Sigmoid colon (tissue), 7 donors: Measurements from ENCODE around the gene COLEC12. TPM values are rescaled to one million over a fixed set of nuclear protein-coding genes. Genes with fewer than 3 reads are reported as not detected.

Experiments
- DNase-seq: peaks from one replicate; pipeline ENCODE4 v3.0.0-alpha.2; 2019
- H3K27ac ChIP-seq, 4 donors: fragments of 200-600 bp; sonication (generic); one replicate each; pipeline ENCODE4 v1.5.1; 2016 to 2019; ENCODE audit warnings: mild to moderate bottlenecking in 1 of 4
- H3K27me3 ChIP-seq, 3 donors: fragments of 200-600 bp; sonication (generic); one replicate each; pipeline ENCODE4 v1.5.1; 2019; ENCODE audit warnings: mild to moderate bottlenecking in 1 of 3
- H3K36me3 ChIP-seq, 4 donors: fragments of 200-600 bp; sonication (generic); one replicate each; pipeline ENCODE4 v1.5.1; 2016 to 2019
- H3K4me1 ChIP-seq, 4 donors: fragments of 200-600 bp; sonication (generic); one replicate each; pipeline ENCODE4 v1.5.1; 2017 to 2019
- H3K4me3 ChIP-seq, 4 donors: fragments of 200-600 bp; sonication (generic); one replicate each; pipeline ENCODE4 v1.5.1; 2017 to 2019; ENCODE audit warnings: mild to moderate bottlenecking in 2 of 4, moderate library complexity in 1 of 4
- H3K9me3 ChIP-seq, 4 donors: fragments of 200-600 bp in 3 of 4; sonication (generic) in 3 of 4; one replicate each; pipeline versions ENCODE4 v1.5.1 to v1.6.1; 2013 to 2019
- CTCF ChIP-seq, 4 experiments: fragments of 450-650 bp in 3 of 4; fragments of 200-600 bp in 1 of 4; IDR thresholded peaks; one replicate each; pipeline ENCODE4 v1.5.1; 2016 to 2019; ENCODE audit warnings: antibody characterized with exemption in 4 of 4, mild to moderate bottlenecking in 3 of 4, moderate library complexity in 2 of 4
- EP300 ChIP-seq, 4 donors: sonication (generic); formaldehyde crosslinking; IDR thresholded peaks; one replicate each; pipeline ENCODE4 v1.6.1; 2017; ENCODE audit warnings: antibody characterized with exemption in 4 of 4
- POLR2A ChIP-seq, 2 donors: fragments of 450-650 bp; IDR thresholded peaks; one replicate each; pipeline ENCODE4 v1.6.1; 2016; ENCODE audit warnings: antibody characterized with exemption in 2 of 2, mild to moderate bottlenecking in 2 of 2, moderate library complexity in 2 of 2
- POLR2AphosphoS5 ChIP-seq, 4 donors: sonication (generic); formaldehyde crosslinking; IDR thresholded peaks; one replicate each; pipeline ENCODE4 v1.6.1; 2017; ENCODE audit warnings: antibody characterized with exemption in 4 of 4
- WGBS, 2 donors: extraction: QIAGEN DNeasy Blood & Tissue Kit; methylation state at CpG; one replicate each; pipeline ENCODE4 v1.1.7; 2013; 5-methylcytosine and 5-hydroxymethylcytosine counted together
- intact Hi-C: fragments of 100-400 bp; cut with DNase I; formaldehyde crosslinking; loops from one replicate; pipeline ENCODE4 v1.15.1; 2023
- polyA plus RNA-seq, 3 donors: library from polyadenylated mRNA; stranded (reverse); fragments of 200-250 nt; gene quantifications; one replicate each; pipeline ENCODE4 v1.2.3, GENCODE V29; 2013
- total RNA-seq, 4 donors: library from RNA; depleted of rRNA; stranded (reverse); fragments of >200 nt; gene quantifications; one replicate each; pipeline ENCODE4 v1.1.0, GENCODE V29; 2016
- donor health status: healthy with polysubstance abuse.
- donor health status: Bipolar disorder and iron deficiency.
- donor health status: healthy.

COLEC12 gene
- total and polyA plus RNA-seq, 7 donors, result 0.69 to 24.7 (median 15.9) TPM

GRCh38 chr18:404061-404636 is 96.4 kb downstream of the COLEC12 start:
- 75 to 87% methylated on average over 8 of the region's 8 CpGs for WGBS, 2 donors
- no peak overlapping the region for H3K4me3 ChIP-seq
- H3K27ac ChIP-seq, result no peak overlapping the region
- TF ChIP-seq POLR2AphosphoS5 (IDR thresholded peaks at IDR 0.05) (no peak), EP300 (IDR thresholded peaks at IDR 0.05) (no peak)
- no peaks in the 10 kb centered on the region for H3K9me3 ChIP-seq
- DNase-seq, result no peak
- no peaks in the 10 kb centered on the region for H3K36me3 ChIP-seq
- H3K4me1 ChIP-seq, result no peaks in the 10 kb centered on the region
- no peaks in the 10 kb centered on the region for H3K27me3 ChIP-seq
- intact Hi-C loops, result no loop called here

GRCh38 chr18:402129-402528 is 98.4 kb downstream of the COLEC12 start:
- WGBS, 2 donors, result 68 to 82% methylated on average over 5 of the region's 5 CpGs
- DNase-seq, result no peak
- Histone ChIP-seq H3K4me3 (no peak overlapping the region), H3K27ac (no peak overlapping the region), H3K36me3 (no peaks in the 10 kb centered on the region), H3K4me1 (peaks cover 0 to under 1% (median 0%) of the 10 kb centered on the region in 4 donors), H3K27me3 (no peaks in the 10 kb centered on the region), H3K9me3 (no peaks in the 10 kb centered on the region)
- TF ChIP-seq POLR2A (IDR thresholded peaks at IDR 0.05) (no peak), EP300 (IDR thresholded peaks at IDR 0.05) (no peak), POLR2AphosphoS5 (IDR thresholded peaks at IDR 0.05) (no peak), CTCF (IDR thresholded peaks at IDR 0.05) (no peak)
- intact Hi-C loops, result no loop called here

DNA sequence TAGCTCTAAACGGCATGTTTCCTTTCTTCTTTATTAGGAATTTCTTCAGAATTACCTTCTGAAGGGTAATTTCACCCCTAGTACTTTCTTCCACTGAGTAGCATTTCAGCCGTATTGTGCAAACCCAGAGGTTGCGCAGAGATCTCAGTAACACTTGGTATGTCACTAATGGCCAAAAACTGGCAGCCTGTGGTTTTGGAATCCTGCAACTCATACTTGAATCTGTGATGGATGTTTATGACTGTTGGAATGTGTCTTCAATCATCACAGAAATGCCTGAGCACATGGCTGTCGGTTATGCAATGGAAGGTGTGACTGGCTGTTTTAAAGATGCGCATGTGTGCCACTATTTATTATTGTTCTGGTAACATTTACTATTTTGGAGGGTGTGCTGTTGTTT is 100.0 kb downstream of the COLEC12 start:
- TF ChIP-seq POLR2AphosphoS5 (IDR thresholded peaks at IDR 0.05) (no peak), CTCF (IDR thresholded peaks at IDR 0.05) (no peak), POLR2A (IDR thresholded peaks at IDR 0.05) (no peak), EP300 (IDR thresholded peaks at IDR 0.05) (no peak)
- DNase-seq, result no peak
- H3K27me3 ChIP-seq, result no peaks in the 10 kb centered on the region
- H3K9me3 ChIP-seq, result no peaks in the 10 kb centered on the region
- no peak overlapping the region for H3K4me3 ChIP-seq
- intact Hi-C loops, result no loop called here
- H3K36me3 ChIP-seq, result no peaks in the 10 kb centered on the region
- WGBS, 2 donors, result 79% methylated on average over 5 of the region's 5 CpGs
- H3K27ac ChIP-seq, result no peak overlapping the region
- peaks cover 0 to 17% (median 13%) of the 10 kb centered on the region in 4 donors for H3K4me1 ChIP-seq

DNA sequence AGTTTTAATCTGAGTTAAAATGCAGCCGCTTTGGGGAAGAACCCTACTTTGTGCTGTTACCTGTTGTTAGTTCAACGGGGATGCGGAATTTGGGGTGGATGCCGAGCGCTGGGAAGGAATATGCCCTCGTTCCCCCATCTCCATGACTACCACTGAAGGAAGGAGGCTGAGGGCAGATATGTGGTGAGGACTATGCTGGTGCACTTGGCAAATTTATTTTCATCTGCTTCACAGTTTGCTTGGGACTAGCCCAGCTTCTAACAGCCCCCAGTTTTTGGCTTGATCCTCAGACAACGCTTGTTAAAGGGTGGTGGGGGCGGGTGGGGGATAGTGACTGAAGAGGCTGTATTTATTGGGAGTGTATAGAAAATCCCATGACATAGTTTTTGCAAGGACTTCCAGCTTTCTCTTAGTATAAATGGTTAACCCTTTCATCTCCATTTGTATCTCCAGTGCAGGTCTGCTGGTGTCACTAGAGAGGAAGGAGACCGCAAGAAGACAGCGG is 100.8 kb downstream of the COLEC12 start:
- Histone ChIP-seq H3K27ac (no peak overlapping the region), H3K4me1 (peaks cover 0 to 24% (median 20%) of the 10 kb centered on the region in 4 donors), H3K27me3 (no peaks in the 10 kb centered on the region), H3K4me3 (no peak overlapping the region), H3K9me3 (no peaks in the 10 kb centered on the region), H3K36me3 (no peaks in the 10 kb centered on the region)
- intact Hi-C loops, result no loop called here
- WGBS, 2 donors, result 66 to 68% methylated on average over 10 of the region's 10 CpGs
- TF ChIP-seq POLR2AphosphoS5 (IDR thresholded peaks at IDR 0.05) (no peak), POLR2A (IDR thresholded peaks at IDR 0.05) (no peak)
- no peak for DNase-seq

DNA sequence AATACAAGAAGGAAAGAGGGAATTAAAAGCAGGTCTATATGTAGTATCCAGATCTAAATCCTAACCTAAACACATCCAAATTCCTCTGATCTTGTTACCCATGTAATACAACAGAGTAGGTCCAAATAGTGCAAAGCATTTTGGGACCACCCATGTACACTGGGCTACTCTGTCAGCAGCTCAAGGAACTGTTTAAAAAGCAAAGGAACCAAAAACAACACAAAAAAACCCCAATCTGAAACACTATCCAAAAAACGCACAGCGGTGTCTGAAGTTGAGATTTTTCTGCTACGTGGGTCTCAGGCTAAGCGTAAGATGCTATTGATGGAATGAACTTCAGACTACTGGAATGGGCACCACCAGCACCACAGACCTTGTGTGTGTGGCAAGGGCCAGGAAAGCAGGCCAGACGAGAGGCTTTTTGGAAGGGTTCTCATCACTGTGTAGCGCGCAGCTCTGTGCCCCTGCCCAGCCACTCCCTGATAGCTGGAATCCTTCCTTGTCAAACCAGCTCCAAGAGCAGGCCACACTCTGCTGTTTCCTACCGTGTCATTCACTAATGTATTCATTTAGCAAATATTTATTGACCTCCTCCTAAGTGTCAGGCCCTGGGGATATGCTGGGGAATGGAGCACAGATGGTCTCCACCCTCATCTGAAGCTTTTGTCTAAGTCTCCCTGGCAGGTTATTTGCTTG is 101.4 kb downstream of the COLEC12 start:
- H3K27ac ChIP-seq, result no peak overlapping the region
- H3K4me3 ChIP-seq, result no peak overlapping the region
- 61 to 67% methylated on average over 8 of the region's 8 CpGs for WGBS, 2 donors
- no peak for DNase-seq
- intact Hi-C loops, result no loop called here
- peaks cover 0 to 30% (median 25%) of the 10 kb centered on the region in 4 donors for H3K4me1 ChIP-seq
- no peak for TF ChIP-seq POLR2AphosphoS5 (IDR thresholded peaks at IDR 0.05)
- no peak for TF ChIP-seq POLR2A (IDR thresholded peaks at IDR 0.05)
- no peak for TF ChIP-seq EP300 (IDR thresholded peaks at IDR 0.05)
- no peak for TF ChIP-seq CTCF (IDR thresholded peaks at IDR 0.05)
- no peaks in the 10 kb centered on the region for H3K9me3 ChIP-seq
- H3K36me3 ChIP-seq, result no peaks in the 10 kb centered on the region
- H3K27me3 ChIP-seq, result no peaks in the 10 kb centered on the region
